ENCODE measurements around the gene OXA1L. TPM values are rescaled to one million over a fixed set of nuclear protein-coding genes. Genes with fewer than 3 reads are reported as not detected.
A peak's percentile ranks its signal among the peaks of the same experiment; 100 is the strongest.
"Not testable (repeated sequence)": the region's sequence is repeated elsewhere in the genome, so short reads cannot be mapped to it uniquely, and the experiment has no call there.

The OXA1L gene
- total RNA-seq, 1 donor = 128 TPM

- H3K4me3 ChIP-seq (ENCODE audit: low read length) = no peak overlapping the region
- H3K9me3 ChIP-seq (ENCODE audit: low read depth, low read length) = no peaks in the 10 kb centered on the region
- no peaks in the 10 kb centered on the region for H3K27me3 ChIP-seq (ENCODE audit: insufficient read depth, low read length)
- peaks cover 25% of the 10 kb centered on the region for H3K4me1 ChIP-seq (ENCODE audit: insufficient read depth, low read length)
These were observed 17.8 kb upstream of the OXA1L start for GRCh38 chr14:22748631-22749068.

- H3K4me3 ChIP-seq (ENCODE audit: low read length) = no peak overlapping the region
- H3K4me1 ChIP-seq (ENCODE audit: insufficient read depth, low read length) = peaks cover 25% of the 10 kb centered on the region
- no peaks in the 10 kb centered on the region for H3K9me3 ChIP-seq (ENCODE audit: low read depth, low read length)
- no peaks in the 10 kb centered on the region for H3K27me3 ChIP-seq (ENCODE audit: insufficient read depth, low read length)
These were observed 14.1 kb upstream of the OXA1L start for GRCh38 chr14:22752422-22752821.

- no peaks in the 10 kb centered on the region for H3K9me3 ChIP-seq (ENCODE audit: low read depth, low read length)
- H3K4me1 ChIP-seq (ENCODE audit: insufficient read depth, low read length) = peaks cover 16% of the 10 kb centered on the region
- H3K27me3 ChIP-seq (ENCODE audit: insufficient read depth, low read length) = no peaks in the 10 kb centered on the region
- no peak overlapping the region for H3K4me3 ChIP-seq (ENCODE audit: low read length)
These were observed 12.9 kb upstream of the OXA1L start for GRCh38 chr14:22753586-22753985.

- not testable (repeated sequence) for H3K27me3 ChIP-seq (ENCODE audit: insufficient read depth, low read length); H3K9me3 ChIP-seq (ENCODE audit: low read depth, low read length); H3K4me1 ChIP-seq (ENCODE audit: insufficient read depth, low read length); H3K4me3 ChIP-seq (ENCODE audit: low read length)
These were observed 8.4 kb upstream of the OXA1L start for GRCh38 chr14:22757972-22758650.

- H3K4me3 ChIP-seq (ENCODE audit: low read length) = no peak overlapping the region
- peaks cover 5% of the 10 kb centered on the region for H3K9me3 ChIP-seq (ENCODE audit: low read depth, low read length)
- H3K4me1 ChIP-seq (ENCODE audit: insufficient read depth, low read length) = peaks cover 8% of the 10 kb centered on the region
- H3K27me3 ChIP-seq (ENCODE audit: insufficient read depth, low read length) = no peaks in the 10 kb centered on the region
These were observed 4.8 kb upstream of the OXA1L start for GRCh38 chr14:22761734-22762133.

- Histone ChIP-seq H3K9me3 (ENCODE audit: low read depth, low read length) (peaks cover 5% of the 10 kb centered on the region), H3K4me3 (ENCODE audit: low read length) (no peak overlapping the region)
These were observed 2.1 kb upstream of the OXA1L start for GRCh38 chr14:22764382-22764781.

GRCh38 chr14:22767323-22767589 is 768 bp downstream of the OXA1L start:
- H3K9me3 ChIP-seq (ENCODE audit: low read depth, low read length) = no peaks in the 10 kb centered on the region

More at GRCh38 chr14:22764382-22764781, 2.1 kb upstream of the OXA1L start:
- Histone ChIP-seq H3K4me1 (ENCODE audit: insufficient read depth, low read length) (peaks cover 24% of the 10 kb centered on the region), H3K27me3 (ENCODE audit: insufficient read depth, low read length) (no peaks in the 10 kb centered on the region)

GRCh38 chr14:22768947-22769346 is 2.5 kb downstream of the OXA1L start:
- no peaks in the 10 kb centered on the region for H3K9me3 ChIP-seq (ENCODE audit: low read depth, low read length)
- no peaks in the 10 kb centered on the region for H3K27me3 ChIP-seq (ENCODE audit: insufficient read depth, low read length)
- peaks cover 24% of the 10 kb centered on the region for H3K4me1 ChIP-seq (ENCODE audit: insufficient read depth, low read length)
- no peak overlapping the region for H3K4me3 ChIP-seq (ENCODE audit: low read length)

More at GRCh38 chr14:22767323-22767589, 768 bp downstream of the OXA1L start:
- Histone ChIP-seq H3K4me3 (ENCODE audit: low read length) (peak overlapping the region; percentile 100), H3K27me3 (ENCODE audit: insufficient read depth, low read length) (no peaks in the 10 kb centered on the region), H3K4me1 (ENCODE audit: insufficient read depth, low read length) (peaks cover 24% of the 10 kb centered on the region)

- no peaks in the 10 kb centered on the region for H3K9me3 ChIP-seq (ENCODE audit: low read depth, low read length)
- H3K4me3 ChIP-seq (ENCODE audit: low read length) = no peak overlapping the region
- peaks cover 24% of the 10 kb centered on the region for H3K4me1 ChIP-seq (ENCODE audit: insufficient read depth, low read length)
- H3K27me3 ChIP-seq (ENCODE audit: insufficient read depth, low read length) = no peaks in the 10 kb centered on the region
These were observed 2.9 kb downstream of the OXA1L start for GRCh38 chr14:22769369-22769768.

GRCh38 chr14:22770481-22771187 is 4.1 kb downstream of the OXA1L start:
- Histone ChIP-seq H3K27me3 (ENCODE audit: insufficient read depth, low read length) (no peaks in the 10 kb centered on the region), H3K4me1 (ENCODE audit: insufficient read depth, low read length) (peaks cover 23% of the 10 kb centered on the region), H3K9me3 (ENCODE audit: low read depth, low read length) (no peaks in the 10 kb centered on the region), H3K4me3 (ENCODE audit: low read length) (no peak overlapping the region)

GRCh38 chr14:22772725-22773124 is 6.2 kb downstream of the OXA1L start:
- H3K27me3 ChIP-seq (ENCODE audit: insufficient read depth, low read length) = no peaks in the 10 kb centered on the region
- H3K4me1 ChIP-seq (ENCODE audit: insufficient read depth, low read length) = peaks cover 10% of the 10 kb centered on the region
- no peak overlapping the region for H3K4me3 ChIP-seq (ENCODE audit: low read length)
- no peaks in the 10 kb centered on the region for H3K9me3 ChIP-seq (ENCODE audit: low read depth, low read length)

- H3K4me3 ChIP-seq (ENCODE audit: low read length) = no peak overlapping the region
These were observed 6.9 kb downstream of the OXA1L start for GRCh38 chr14:22773162-22774010.

GRCh38 chr14:22774011-22774706 is 7.7 kb downstream of the OXA1L start:
- H3K27me3 ChIP-seq (ENCODE audit: insufficient read depth, low read length) = no peaks in the 10 kb centered on the region
- H3K4me3 ChIP-seq (ENCODE audit: low read length) = no peak overlapping the region
- peaks cover 7% of the 10 kb centered on the region for H3K4me1 ChIP-seq (ENCODE audit: insufficient read depth, low read length)
- no peaks in the 10 kb centered on the region for H3K9me3 ChIP-seq (ENCODE audit: low read depth, low read length)

More at GRCh38 chr14:22773162-22774010, 6.9 kb downstream of the OXA1L start:
- Histone ChIP-seq H3K9me3 (ENCODE audit: low read depth, low read length) (no peaks in the 10 kb centered on the region), H3K27me3 (ENCODE audit: insufficient read depth, low read length) (no peaks in the 10 kb centered on the region), H3K4me1 (ENCODE audit: insufficient read depth, low read length) (peaks cover 8% of the 10 kb centered on the region)

- H3K4me1 ChIP-seq (ENCODE audit: insufficient read depth, low read length) = peaks cover 8% of the 10 kb centered on the region
- no peaks in the 10 kb centered on the region for H3K27me3 ChIP-seq (ENCODE audit: insufficient read depth, low read length)
- H3K4me3 ChIP-seq (ENCODE audit: low read length) = no peak overlapping the region
- no peaks in the 10 kb centered on the region for H3K9me3 ChIP-seq (ENCODE audit: low read depth, low read length)
These were observed 9.7 kb downstream of the OXA1L start for GRCh38 chr14:22776215-22776614.

- peaks cover 14% of the 10 kb centered on the region for H3K4me1 ChIP-seq (ENCODE audit: insufficient read depth, low read length)
- not testable (repeated sequence) for H3K9me3 ChIP-seq (ENCODE audit: low read depth, low read length); H3K27me3 ChIP-seq (ENCODE audit: insufficient read depth, low read length); H3K4me3 ChIP-seq (ENCODE audit: low read length)
These were observed 10.4 kb downstream of the OXA1L start for GRCh38 chr14:22776849-22777248.
